Measurements from ENCODE around the gene FOXO6. TPM values are rescaled to one million over a fixed set of nuclear protein-coding genes. Genes with fewer than 3 reads are reported as not detected.
A peak's percentile ranks its signal among the peaks of the same experiment; 100 is the strongest.

The FOXO6 gene
- 0.05 TPM in 1 of 2 replicates, not detected in the other for total RNA-seq (2014; rRNA removed; shearing (Covaris generic))
- 0.04 and 0.53 TPM in 2 replicates for polyA plus RNA-seq (2014; cell fraction: nucleus; rRNA removed)

GRCh38 chr1:41360786-41361494, at the start of gene FOXO6:
FOXO6 (plus strand) TSS chr1:41361434.
- peak; percentile 94 for DNase-seq (ENCODE audit: extremely low read depth, low read depth)

DNA sequence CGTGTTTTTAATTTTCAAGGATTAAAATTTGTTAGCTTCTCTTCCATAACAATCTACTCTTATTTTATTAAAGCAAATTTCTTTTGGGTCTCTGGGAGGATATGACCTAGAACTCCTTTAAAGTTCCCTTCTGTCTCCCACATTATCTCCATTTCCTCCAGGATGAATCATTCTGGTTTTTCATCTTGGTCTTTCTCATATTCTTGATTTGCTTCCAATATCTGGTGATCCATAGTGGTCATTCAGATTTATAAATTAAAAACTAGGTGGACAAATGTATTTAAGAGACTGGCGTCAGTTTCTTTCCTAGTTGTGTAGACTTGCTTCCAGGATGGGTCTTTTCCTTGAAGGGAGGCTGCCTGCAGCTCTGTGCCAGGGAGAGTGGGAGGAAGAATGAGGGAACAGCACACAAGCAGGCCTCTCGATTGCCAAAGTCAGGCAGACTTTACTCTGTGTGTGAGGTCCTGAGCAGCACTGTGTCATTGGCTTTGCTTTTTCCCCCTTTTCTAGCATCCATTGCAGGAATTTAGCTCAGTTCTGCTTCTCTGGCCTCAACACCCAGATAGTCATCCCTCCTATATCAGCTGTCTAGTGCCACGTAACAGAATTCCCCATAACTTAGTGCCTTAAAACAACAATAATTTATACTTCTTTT, 48.1 kb upstream of the FOXO6 start:
- no peak for DNase-seq (ENCODE audit: extremely low read depth, low read depth)

DNA sequence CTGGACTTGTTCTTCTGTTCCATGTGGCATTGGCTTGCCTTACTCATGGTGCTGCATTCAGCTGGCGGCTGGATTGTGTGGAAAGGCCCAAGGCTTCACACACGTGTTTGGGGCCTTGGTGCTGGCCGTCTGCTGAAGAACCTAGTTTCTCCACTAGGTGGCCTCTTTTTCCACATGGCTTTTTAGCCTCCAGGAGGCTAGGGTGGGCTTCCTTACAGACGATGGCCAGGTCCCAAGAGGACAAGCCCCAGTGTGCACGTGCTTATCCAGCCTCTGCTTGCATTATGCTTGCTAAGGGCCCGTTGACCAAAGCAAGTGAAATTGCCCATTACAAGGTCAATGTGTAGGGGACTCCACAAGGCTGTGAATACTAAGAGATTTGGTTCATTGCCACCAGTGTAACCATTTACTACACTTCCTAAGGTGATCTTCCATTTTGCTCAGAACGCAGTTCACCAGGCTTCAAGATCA, 47.5 kb upstream of the FOXO6 start:
- DNase-seq (ENCODE audit: extremely low read depth, low read depth) = peak; percentile 4

- DNase-seq (ENCODE audit: extremely low read depth, low read depth) = no peak
These were observed 46.7 kb upstream of the FOXO6 start for GRCh38 chr1:41314376-41315145.

DNA sequence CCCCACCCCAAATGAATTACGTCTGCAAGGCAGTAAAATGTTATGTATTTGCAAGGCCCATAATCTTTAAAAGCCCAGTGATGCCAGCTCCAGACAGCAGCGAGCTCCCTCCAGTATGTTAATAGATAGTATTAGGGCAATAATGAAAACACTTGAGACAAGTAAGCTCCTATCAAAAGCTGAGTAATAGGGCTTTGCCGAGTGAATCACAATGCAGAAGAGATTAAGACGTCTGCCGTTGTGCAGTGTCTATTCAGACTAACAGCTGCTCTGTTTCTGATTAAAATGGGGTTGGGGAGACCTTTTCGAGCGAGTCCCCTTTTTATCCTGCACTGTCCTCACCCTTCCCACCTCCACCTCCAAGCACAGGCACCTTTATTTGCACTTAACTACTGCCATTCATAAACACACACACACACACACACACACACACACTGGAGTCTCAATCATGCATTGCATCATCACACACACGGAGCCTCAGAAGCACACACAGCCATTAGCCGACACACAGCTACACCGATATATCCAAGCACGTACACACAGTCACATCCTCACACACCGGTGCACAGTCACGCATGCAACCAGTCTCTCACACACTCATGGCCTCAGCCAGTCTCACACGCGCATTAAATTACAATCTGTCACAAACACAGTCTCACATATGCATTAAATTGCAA, 46.0 kb upstream of the FOXO6 start:
- no peak for DNase-seq (ENCODE audit: extremely low read depth, low read depth)

GRCh38 chr1:41315871-41316270, 45.4 kb upstream of the FOXO6 start:
- DNase-seq (ENCODE audit: extremely low read depth, low read depth) = no peak

DNA sequence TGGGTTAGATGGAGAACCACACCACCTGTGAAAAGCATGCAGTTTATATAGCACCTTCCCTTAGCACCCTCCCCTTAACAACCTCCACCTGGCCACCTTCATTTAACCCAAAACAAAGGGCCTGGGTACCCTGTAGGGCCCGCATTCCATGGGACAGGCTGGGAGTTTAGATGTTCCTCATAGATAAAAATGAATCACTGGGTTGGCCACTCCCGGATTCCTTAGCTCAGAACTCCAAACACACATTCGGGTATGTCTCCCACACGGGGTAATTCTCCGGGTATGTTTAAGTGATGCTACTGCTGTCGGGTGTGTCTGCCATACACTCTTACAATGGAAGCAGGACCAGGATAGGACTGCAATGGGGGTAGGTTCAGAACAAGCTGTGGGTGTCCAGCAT, 43.9 kb upstream of the FOXO6 start:
- DNase-seq (ENCODE audit: extremely low read depth, low read depth) = no peak

DNA sequence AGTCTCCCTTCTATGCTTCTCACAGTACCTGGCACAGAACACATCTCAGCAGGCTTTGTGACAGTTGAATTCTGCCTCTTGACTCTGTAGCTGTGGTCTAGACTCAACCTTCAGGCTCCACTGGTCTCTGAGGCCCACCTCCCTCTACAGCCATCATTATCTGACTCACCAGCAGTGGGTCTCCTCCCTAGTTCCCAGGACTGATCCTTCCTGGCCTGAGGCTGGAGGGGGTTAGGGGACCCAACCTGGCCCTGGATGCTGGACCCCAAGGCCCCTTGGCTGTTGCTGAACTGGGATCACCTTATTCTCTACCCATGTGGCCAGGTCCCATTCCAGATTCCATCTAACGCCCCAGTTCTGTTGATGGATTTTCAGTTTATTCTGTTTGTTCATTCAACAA, 43.1 kb upstream of the FOXO6 start:
- no peak for DNase-seq (ENCODE audit: extremely low read depth, low read depth)

- no peak for DNase-seq (ENCODE audit: extremely low read depth, low read depth)
These were observed 42.0 kb upstream of the FOXO6 start for GRCh38 chr1:41319106-41319755.

- DNase-seq (ENCODE audit: extremely low read depth, low read depth) = no peak
These were observed 41.2 kb upstream of the FOXO6 start for GRCh38 chr1:41319807-41320711.

- no peak for DNase-seq (ENCODE audit: extremely low read depth, low read depth)
These were observed 40.1 kb upstream of the FOXO6 start for GRCh38 chr1:41320895-41321676.

GRCh38 chr1:41322101-41322661, 39.1 kb upstream of the FOXO6 start:
- DNase-seq (ENCODE audit: extremely low read depth, low read depth) = no peak

GRCh38 chr1:41322835-41323234, 38.4 kb upstream of the FOXO6 start:
- DNase-seq (ENCODE audit: extremely low read depth, low read depth) = peak; percentile 30

GRCh38 chr1:41323243-41323642, 38.0 kb upstream of the FOXO6 start:
- DNase-seq (ENCODE audit: extremely low read depth, low read depth) = no peak

DNA sequence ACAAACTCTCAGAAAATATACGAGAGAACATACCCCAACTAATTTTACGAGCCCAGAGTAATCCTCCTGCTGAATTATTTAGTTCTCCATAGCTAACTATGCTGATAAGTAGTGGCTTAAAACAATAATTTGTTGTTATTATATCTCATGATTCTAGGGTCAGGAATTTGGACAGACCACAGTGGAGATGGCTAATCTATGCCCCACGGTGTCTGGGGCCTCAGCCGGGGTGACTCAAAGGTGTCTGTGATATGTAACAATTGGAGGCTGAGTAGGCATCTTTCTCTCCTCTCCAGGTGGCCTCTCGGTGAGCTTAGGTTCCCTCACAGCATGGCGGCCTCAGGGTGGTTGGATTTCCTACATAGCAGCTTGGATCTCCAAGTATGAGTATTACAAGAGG, 35.4 kb upstream of the FOXO6 start:
- no peak for DNase-seq (ENCODE audit: extremely low read depth, low read depth)

- no peak for DNase-seq (ENCODE audit: extremely low read depth, low read depth)
These were observed 33.7 kb upstream of the FOXO6 start for GRCh38 chr1:41327383-41327999.

DNA sequence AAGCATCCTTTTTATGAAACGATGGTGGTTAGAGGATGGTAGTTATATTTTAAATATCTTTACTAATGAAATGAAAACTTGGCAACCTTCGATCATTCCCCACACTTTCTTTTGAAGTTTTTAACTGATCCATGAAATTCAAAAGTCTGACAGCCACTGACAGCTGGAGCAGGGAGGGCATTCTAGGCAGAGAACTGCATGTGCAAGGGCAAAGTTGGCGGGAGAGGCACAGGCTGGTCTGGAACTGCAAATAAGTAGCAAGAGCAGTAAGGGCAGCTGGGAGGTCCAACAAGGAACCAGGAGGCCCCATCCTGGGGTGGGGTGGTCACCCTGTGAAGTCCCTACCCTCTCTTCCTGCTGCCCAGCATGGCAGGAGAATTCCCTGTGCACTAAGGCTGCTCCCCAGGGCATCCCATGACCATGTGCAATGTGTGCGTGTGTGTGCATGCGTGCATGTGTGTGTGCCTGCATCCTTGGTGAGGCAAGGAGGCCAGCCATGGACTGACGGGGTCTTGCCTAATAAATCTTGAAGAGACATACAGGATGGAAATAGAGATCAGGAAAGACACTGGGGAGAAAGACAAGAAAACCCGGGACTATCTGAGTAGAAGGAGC, 33.1 kb upstream of the FOXO6 start:
- DNase-seq (ENCODE audit: extremely low read depth, low read depth) = no peak

Data from NCI-H460 (cell line).